Germinal center (tissue), 1 donor: ENCODE data around the gene SELENOT.
"Not testable (repeated sequence)": the region's sequence is repeated elsewhere in the genome, so short reads cannot be mapped to it uniquely, and the experiment has no call there.

Experiments
- DNase-seq: peaks from one replicate; pipeline ENCODE4 v3.0.0; 2012; ENCODE audit warnings: mixed read lengths, low spot score

Gene SELENOT

DNA sequence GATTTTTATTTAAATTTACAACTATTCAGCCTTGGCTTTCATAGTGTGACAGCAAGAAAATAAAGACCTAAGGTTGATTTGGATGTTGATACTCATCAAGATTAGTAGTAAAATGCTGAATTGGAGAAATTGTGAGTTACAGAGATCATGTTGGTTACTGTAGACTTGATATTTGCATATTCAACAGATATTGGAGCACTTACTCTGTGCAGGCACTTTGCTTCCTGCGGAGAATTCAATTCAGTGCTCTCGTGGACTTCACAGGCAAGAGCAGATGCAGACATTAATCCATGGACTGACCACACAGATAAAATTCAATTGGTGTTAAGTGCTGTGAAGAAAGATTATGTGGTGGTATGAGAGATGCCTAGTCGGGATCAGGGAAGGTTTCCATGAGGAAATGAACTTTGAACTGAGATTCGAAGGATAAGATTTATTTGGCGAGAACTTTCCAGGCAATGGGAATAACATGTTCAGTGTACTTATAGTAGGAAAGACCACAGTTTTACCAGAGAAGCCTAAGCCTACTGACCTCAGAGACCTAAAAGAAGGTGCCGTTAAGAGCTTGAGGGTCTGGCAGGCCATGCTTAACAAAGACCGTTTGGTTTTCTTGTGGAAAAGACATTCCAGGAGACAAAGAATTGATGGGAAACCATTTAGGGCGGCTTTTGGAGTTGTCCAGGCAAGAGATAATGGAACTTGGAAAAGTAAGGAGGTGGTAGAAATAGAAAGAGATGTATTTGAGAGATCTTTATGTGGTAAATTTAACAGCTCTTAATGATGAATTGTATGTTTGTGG is 4.3 kb downstream of the SELENOT start:
- no peak for DNase-seq

GRCh38 chr3:150609988-150610387 is 6.9 kb downstream of the SELENOT start:
- DNase-seq: no peak

GRCh38 chr3:150610785-150611184 is 7.7 kb downstream of the SELENOT start:
- no peak for DNase-seq

DNA sequence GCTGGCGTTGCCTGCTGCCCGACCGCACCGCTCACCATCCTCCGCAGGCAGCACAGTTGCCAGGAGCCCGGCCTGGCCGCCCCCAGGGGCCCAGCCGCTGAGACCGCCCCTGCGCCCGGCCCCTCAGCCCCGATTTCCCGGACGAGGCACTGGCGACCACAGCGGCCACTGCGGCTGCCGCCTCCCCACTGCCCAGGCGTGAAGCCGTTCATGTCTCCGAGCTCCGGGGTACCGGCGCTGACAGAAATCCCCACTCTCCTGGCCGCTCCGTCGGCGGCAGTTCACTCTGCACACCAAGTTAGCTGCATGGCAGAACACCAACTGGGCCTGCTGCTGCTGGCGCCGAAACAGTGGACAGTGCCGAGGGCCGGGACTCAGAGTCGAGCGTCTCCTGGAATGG is 8.5 kb downstream of the SELENOT start:
- DNase-seq: no peak

- no peak for DNase-seq
These were observed 9.4 kb downstream of the SELENOT start for GRCh38 chr3:150612494-150612893.

DNA sequence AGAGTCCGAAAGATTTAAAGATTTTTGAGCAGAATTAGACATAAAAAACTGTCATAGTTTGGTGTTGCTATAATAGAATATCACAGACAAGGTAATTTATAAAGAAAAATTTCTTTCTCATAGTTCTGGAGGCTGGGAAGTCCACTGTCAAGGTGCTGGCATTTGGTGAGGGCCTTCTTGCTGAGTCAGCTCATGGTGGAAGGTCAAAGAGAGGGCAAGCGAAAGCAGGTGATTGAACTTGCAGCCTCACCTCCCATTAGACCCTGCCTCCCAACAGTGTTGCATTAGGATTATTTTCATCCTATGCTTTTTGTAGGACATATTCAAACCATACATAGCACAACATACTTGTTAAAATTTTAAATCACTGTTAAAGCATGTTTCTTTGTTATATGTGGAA is 9.9 kb downstream of the SELENOT start:
- no peak for DNase-seq

DNA sequence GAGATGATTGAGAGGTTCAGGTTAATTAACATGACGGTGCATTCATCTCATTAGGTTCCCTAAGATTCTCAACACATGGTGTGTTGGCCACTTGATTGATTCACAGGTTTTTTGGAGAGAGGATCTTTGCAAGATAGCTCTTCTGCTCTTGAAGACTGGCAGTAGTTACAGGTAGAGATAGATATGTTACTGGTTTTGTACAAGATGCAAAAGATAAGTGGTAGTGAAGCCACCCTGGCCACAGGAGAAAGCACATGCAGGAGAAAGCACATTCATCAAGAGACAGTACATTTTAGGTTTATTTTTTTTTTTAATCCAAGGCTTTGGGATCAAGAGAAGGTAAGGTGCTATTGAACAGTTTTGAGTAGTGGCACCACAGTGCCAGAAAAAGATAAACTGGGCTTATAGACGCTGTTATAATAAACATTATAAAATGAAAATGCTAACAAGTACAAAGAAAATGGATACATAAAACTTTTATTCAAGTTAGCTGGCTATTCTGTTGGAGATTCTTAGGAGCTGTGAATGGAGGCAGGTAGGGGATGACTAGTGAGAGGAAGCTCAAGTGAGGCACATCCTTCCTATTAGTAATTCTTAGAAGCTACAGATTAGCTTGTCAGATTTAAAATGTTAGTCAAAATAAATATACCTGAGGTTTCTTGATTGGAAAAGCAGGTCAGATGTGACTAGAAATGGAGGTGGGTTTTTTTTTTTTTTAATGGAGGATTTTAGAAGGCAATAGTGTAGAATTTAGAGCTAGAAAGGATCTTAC is 10.8 kb downstream of the SELENOT start:
- no peak for DNase-seq

DNA sequence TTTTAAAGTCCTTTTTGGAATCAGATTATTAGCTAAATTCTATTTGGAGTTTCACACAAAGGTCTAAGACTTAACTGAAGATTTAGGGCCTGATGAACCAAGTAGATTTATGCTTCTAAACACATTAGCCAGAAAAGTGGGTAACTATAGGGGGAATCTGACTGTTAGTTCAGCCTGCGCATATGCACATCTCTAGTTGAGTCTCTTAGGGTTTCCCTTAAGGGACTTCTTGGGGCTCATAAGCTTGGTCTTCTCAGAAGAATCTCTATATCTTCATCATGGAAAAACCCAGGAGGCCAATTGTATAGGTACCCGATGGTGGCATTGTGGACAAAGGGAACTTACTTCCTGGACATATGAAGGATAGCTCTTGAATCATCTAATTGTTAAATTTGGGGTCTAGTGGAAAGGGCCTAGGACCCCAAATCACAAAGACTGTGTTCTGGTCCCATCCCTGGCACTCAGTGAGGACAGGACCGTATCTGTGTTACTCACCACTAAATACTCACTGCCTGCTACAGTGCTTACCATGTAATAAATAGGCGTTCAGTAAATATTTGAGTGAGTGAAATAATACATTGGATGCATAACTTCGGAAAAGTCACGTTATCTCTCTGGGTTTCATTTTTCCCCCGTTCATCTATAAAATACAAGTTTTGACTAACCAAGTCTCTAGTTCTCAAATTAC is 17.0 kb downstream of the SELENOT start:
- no peak for DNase-seq

DNA sequence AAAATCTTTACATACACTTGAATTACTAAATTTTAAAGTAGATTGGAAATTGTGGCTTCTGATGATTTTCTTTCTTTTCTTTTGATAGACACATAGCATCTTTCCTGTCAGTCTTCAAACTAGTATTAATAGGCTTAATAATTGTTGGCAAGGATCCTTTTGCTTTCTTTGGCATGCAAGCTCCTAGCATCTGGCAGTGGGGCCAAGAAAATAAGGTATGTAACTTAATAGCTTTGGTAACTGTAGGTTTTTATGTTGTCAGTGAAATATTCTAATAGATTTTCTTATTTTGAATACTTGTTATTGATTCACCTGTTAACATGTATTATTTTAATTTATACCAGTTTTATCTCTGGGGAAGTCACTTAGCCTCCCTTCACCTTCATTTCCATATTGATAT is 19.8 kb downstream of the SELENOT start:
- not testable (repeated sequence) for DNase-seq

DNA sequence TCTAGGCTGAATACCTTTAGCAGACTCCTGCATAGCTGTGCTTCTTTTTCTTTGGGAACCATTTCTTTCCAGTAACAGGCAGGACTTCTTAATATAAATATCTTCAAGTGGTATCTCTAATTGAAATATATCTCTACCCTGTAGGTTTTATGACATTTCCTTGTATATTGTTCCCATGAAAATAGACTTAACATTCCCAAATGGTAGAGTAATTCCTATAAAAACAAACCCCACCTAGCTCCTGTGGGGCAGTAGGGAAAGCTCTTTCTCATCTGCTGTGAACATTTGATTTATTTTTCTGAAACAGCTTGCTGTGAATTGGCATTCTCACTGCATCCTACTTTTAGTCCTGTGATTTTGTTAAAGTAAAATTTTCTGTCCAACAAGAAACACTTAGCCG is 20.8 kb downstream of the SELENOT start:
- DNase-seq: no peak

DNA sequence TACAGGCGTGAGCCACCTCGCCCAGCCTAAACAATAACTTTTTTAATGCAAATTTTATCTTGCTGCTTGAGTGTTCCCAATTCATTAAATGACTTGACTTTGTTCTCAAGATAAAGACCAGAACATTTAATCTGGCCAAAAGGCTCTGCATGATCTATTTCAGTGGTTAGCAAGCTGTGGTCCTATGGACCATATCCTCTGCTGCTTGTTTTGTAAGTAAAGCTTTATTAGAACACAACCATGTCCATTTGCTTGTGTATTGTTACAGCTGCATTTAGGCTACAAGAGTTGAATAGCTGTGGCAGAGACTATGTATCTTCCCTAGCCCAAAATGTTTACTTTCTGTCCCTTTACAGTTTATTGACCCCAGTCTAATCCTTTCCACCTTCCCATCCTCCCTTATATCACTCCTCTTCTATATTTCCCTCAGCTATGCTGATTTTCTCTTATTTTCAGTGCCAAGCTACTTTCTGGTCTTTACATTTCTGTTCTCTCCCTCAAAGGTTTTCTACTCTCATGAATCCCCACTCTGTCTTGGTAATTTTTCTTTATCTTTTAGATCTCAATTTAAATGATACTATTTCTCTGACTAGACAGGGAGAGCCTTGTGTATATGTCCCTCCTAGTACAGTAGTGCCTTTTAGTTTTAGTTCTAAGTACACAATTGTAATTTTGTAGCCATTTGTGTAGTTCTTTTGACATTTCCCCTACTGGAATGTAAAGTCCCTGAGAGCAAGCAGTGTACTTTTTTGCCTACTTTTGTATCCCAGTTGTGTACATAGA is 23.2 kb downstream of the SELENOT start:
- no peak for DNase-seq

DNA sequence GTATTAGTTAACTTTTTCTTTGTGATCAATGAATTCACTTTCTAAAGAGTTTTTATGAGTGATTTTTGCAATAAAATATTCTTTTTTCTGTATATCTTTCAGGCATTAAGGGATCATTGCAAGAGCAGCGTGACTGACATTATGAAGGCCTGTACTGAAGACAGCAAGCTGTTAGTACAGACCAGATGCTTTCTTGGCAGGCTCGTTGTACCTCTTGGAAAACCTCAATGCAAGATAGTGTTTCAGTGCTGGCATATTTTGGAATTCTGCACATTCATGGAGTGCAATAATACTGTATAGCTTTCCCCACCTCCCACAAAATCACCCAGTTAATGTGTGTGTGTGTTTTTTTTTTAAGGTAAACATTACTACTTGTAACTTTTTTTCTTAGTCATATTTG is 24.4 kb downstream of the SELENOT start:
- no peak for DNase-seq

DNA sequence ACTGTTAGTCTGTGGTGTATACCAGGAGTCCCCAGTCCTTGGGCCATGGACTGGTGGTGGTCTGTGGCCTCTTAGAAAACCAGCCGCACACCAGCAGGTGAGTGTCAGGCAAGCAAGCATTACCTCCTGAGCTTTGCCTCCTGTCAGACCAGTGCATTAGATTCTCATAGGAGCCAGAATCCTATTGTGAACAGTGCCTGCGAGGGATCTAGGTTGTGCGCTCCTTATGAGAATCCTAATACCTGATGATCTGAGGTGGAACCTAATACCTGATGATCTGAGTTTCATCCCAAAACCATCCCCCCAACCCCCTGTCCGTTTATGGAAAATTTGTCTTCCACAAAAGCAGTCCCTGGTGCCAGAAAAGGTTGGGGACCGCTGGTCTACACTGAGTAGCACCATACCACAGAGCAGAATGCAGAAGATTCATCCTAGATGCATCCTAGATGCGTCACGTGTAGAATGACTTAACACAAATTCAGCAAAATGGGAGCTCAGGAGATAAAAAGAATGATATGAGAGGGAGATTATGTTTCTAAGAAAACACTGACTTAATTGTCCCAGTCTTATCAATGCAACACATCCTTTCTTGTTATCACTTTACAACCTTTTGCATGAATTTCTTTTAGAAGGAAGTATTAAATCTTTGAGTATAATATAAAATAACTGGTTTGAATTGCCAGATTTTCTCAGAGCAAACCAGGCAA is 28.5 kb downstream of the SELENOT start:
- no peak for DNase-seq

DNA sequence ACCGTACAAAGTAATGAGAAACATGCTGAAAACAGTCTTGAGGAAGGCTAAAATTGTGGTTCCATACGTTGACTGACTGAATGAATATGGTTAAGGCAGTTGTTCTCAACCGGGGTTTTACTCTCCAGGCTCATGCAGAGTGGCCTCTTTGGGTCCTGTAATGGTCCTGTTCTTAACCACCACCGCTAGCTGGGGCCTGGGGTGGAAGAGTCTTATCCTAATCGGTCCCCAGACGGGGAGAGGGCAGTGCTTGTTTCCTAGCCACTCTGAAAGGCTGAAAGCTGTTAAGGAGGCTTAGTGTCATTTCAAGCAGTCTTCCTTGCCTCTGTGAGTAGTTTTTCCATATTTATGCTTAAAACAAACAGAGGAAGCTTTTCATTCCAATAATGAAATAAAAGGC is 32.0 kb downstream of the SELENOT start:
- no peak for DNase-seq

DNA sequence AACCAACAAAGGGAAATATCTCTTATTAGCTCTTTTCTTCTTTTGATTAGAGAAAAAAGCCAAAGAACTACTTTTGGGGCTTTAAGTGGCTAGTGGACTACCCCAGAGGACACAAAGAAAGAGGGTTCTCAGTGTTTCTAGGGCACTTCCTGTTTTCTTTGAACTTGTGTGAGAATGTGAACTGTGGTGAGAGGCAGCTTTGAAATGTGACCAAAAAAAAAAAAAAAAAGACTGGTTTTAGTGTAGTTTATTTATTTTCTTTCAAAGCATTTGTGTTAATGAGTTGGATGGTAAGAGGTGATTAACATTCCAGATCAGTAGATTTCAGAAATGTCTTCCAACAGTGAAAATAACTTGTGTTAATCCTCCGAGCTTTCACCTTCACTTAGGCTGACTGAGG is 32.4 kb downstream of the SELENOT start:
- no peak for DNase-seq

GRCh38 chr3:150636258-150636657 is 33.1 kb downstream of the SELENOT start:
- no peak for DNase-seq

GRCh38 chr3:150639262-150639661 is 36.1 kb downstream of the SELENOT start:
- no peak for DNase-seq

DNA sequence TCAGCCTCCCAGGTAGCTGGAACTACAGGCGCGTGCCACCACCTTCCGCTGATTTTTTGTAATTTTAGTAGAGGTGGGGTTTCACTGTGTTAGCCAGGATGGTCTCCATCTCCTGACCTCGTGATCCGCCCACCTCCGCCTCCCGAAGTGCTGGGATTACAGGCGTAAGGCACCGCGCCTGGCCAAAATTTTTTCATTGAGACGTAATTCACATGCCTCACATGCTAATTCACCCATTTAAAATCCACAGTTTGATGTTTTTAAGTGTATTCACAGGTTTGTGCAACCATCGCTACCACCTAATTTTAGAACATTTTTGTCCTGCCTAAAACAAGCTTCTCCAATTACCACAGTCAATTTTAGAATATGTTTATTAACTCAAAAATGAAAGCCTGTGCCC is 37.1 kb downstream of the SELENOT start:
- DNase-seq: no peak

GRCh38 chr3:150653110-150653561 is 50.0 kb downstream of the SELENOT start:
- no peak for DNase-seq

GRCh38 chr3:150656316-150656715 is 53.2 kb downstream of the SELENOT start:
- DNase-seq: no peak

DNA sequence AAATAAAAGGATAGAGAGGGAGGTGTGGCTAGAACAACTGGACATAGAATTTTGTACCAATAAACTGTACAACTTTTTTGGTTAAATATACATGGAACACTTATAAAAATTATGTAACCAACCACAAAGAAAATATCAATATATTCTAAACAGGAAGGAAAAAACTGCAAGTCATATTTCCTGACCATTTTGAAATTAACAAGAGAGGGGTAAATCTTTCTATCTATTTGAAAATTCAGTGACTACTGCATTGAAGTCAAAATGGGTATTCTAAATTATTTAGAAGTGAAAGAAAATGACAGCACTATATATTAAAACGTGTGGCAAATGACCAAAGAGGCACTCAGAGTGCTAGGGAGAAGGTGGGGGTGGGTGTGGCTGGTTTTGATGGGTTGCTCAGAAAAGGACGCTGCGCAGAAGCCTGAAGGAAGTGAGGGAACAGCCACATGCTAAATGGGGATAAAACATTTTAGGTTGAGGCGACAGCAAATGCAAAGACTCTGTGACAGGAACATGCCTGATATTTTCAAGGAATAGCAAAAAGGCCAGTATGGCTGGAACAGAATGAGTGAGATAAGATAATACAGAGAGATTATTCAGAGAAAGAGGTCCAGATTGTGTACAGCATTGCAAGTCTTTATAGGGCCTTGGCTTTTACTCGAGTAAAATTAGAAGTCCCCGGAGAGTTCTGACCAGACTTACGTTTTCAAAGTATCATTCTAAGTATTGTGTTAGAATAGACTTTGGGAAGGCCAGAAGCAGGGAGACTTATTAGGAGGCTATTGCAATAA is 59.5 kb downstream of the SELENOT start:
- no peak for DNase-seq
